Effector memory CD8-positive, alpha-beta T cell (primary cell): ENCODE results near the gene LMX1B.
"Not testable (repeated sequence)": the region's sequence is repeated elsewhere in the genome, so short reads cannot be mapped to it uniquely, and the experiment has no call there.

Experiments used
- ATAC-seq: fragments of 150-1000 bp; cut with Tn5 transposase; replicated peaks from 2 replicates; pipeline ENCODE4 v1.10.0; 2021; ENCODE audit warnings: mild to moderate bottlenecking, moderate library complexity
- DNase-seq, 3 experiments: peaks; one replicate each; pipeline ENCODE4 v3.0.0; 2021
- H3K27ac Mint-ChIP-seq, 2 donors: one replicate each; pipeline ENCODE4 v1.8.0; 2022; ENCODE audit warnings: mild to moderate bottlenecking in 2 of 2, mixed read lengths in 2 of 2, moderate library complexity in 2 of 2
- H3K27me3 Mint-ChIP-seq, 2 donors: one replicate each; pipeline ENCODE4 v1.8.0; 2022; ENCODE audit warnings: mixed read lengths in 2 of 2
- H3K36me3 Mint-ChIP-seq: one replicate; pipeline ENCODE4 v1.8.0; 2022; ENCODE audit warnings: mild to moderate bottlenecking, moderate library complexity, mixed read lengths; ENCODE audit not compliant: insufficient read depth
- H3K4me1 Mint-ChIP-seq, 2 donors: one replicate each; pipeline ENCODE4 v1.8.0; 2022; ENCODE audit warnings: low read depth in 2 of 2, mixed read lengths in 2 of 2
- H3K4me3 Mint-ChIP-seq, 2 donors: one replicate each; pipeline ENCODE4 v1.8.0; 2022; ENCODE audit warnings: mild to moderate bottlenecking in 2 of 2, mixed read lengths in 2 of 2, moderate library complexity in 2 of 2
- H3K9me3 Mint-ChIP-seq, 2 donors: one replicate each; pipeline ENCODE4 v1.8.0; 2022; ENCODE audit warnings: mixed read lengths in 2 of 2

The LMX1B gene

GRCh38 chr9:126730592-126730991 is 116.9 kb downstream of the LMX1B start:
- peaks cover 14 to 17% of the 10 kb centered on the region in 2 donors for H3K27me3 Mint-ChIP-seq
- not testable (repeated sequence) for H3K9me3 Mint-ChIP-seq, H3K27ac Mint-ChIP-seq, H3K4me1 Mint-ChIP-seq, DNase-seq, H3K36me3 Mint-ChIP-seq, ATAC-seq, H3K4me3 Mint-ChIP-seq

DNA sequence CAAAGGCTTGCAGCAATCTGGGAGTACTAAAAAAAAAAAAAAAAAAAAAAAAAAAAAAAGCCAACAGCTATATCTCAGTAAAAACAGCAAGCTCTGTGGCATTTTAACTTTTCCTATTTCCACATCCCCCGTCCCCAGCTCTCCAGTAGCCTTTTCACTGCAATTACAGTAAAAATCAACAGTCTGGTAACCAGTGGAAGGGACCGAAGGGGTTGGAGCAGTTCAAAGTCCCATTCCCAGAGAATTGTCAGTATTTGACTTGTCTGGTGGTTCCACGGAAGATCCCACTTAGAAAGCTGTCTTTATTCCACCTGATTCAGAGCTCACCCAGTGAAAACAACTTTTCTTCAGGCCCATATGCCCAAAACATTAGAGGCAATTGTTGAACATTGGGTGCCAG is 119.3 kb downstream of the LMX1B start:
- Mint-ChIP-seq H3K4me1 (no peaks in the 10 kb centered on the region), H3K27ac (no peak overlapping the region), H3K9me3 (peaks cover 0 to 9% of the 10 kb centered on the region in 2 donors), H3K27me3 (peaks cover 14 to 17% of the 10 kb centered on the region in 2 donors), H3K4me3 (no peak overlapping the region), H3K36me3 (no peaks in the 10 kb centered on the region)
- no peak for DNase-seq
- ATAC-seq: no peak

DNA sequence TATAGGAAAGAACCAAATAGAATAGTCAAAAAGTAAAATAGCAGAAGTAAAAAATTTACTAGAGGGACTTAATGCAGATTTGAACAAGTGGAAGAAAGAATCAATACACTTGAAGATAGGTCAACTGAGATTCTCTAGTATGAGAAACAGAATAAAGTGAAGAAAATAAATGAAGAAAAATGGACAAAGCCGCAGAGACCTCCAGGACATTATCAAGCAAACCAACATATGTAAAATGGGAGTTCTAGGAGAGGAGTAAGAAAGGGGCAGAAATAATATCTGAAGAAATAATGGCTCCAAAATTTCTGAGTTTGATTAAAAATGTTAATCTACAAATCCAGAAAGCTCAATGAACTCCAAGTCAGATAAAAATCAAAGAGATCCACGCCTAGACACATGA is 121.1 kb downstream of the LMX1B start:
- H3K9me3 Mint-ChIP-seq: peaks cover 0 to 9% of the 10 kb centered on the region in 2 donors
- no peaks in the 10 kb centered on the region for H3K4me1 Mint-ChIP-seq
- ATAC-seq: no peak

GRCh38 chr9:126735482-126735881 is 121.8 kb downstream of the LMX1B start:
- no peak overlapping the region for H3K27ac Mint-ChIP-seq
- H3K4me3 Mint-ChIP-seq: no peak overlapping the region
- H3K9me3 Mint-ChIP-seq: peaks cover 0 to 9% of the 10 kb centered on the region in 2 donors
- DNase-seq (no peak), ATAC-seq (no peak)
- no peaks in the 10 kb centered on the region for H3K36me3 Mint-ChIP-seq
- no peaks in the 10 kb centered on the region for H3K4me1 Mint-ChIP-seq
- H3K27me3 Mint-ChIP-seq: peaks cover 14 to 28% of the 10 kb centered on the region in 2 donors

More for the DNA sequence above, 121.1 kb downstream of the LMX1B start:
- peaks cover 14 to 22% of the 10 kb centered on the region in 2 donors for H3K27me3 Mint-ChIP-seq
- DNase-seq: no peak
- H3K27ac Mint-ChIP-seq: no peak overlapping the region
- no peak overlapping the region for H3K4me3 Mint-ChIP-seq
- no peaks in the 10 kb centered on the region for H3K36me3 Mint-ChIP-seq

DNA sequence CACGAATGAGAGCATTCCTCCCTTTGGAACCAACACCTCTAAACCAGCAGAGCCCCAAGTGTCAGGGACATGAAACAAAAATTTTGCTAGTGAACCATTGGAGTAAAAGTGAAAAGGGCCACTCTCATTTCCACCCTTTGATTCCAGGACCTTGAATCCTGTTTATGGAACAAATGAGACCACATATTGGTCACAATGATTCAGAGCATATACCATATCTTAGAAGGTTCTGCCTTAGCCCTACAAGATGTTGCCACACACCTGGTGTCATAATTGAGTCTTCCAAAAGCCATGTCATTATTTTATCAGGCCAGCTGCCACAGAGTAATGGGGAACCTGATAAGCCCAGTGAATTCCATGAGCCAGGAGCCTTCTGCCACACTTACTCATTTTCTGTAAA is 124.8 kb downstream of the LMX1B start:
- H3K27me3 Mint-ChIP-seq: peaks cover 7 to 10% of the 10 kb centered on the region in 2 donors
- H3K4me1 Mint-ChIP-seq: no peaks in the 10 kb centered on the region
- DNase-seq (no peak), ATAC-seq (no peak)
- H3K9me3 Mint-ChIP-seq: peaks cover 0 to 9% of the 10 kb centered on the region in 2 donors
- no peak overlapping the region for H3K4me3 Mint-ChIP-seq
- no peak overlapping the region for H3K27ac Mint-ChIP-seq
- H3K36me3 Mint-ChIP-seq: no peaks in the 10 kb centered on the region

DNA sequence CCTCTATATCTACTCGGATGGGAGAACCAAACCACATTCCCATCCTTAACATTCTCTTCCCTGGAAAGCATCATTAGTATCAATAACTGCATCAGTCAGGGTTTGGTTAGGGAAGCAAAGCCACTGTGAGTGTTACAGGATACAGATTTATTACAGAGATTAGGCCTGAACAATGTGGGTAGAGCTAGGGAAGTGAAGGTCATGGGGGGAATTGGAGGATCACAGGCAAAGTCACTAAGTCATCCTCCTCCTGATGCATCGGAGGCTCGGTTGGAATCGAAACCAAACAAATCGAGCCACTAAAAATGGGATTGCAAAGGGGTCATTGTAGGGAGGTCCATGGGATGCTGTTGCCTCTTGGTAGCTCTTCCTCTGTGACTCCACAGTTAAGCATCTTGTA is 129.3 kb downstream of the LMX1B start:
- Mint-ChIP-seq H3K36me3 (no peaks in the 10 kb centered on the region), H3K27ac (no peak overlapping the region), H3K4me3 (no peak overlapping the region), H3K27me3 (peaks cover 0 to 10% of the 10 kb centered on the region in 2 donors), H3K9me3 (no peaks in the 10 kb centered on the region), H3K4me1 (peaks cover 6 to 12% of the 10 kb centered on the region in 2 donors)
- DNase-seq (no peak), ATAC-seq (no peak)

DNA sequence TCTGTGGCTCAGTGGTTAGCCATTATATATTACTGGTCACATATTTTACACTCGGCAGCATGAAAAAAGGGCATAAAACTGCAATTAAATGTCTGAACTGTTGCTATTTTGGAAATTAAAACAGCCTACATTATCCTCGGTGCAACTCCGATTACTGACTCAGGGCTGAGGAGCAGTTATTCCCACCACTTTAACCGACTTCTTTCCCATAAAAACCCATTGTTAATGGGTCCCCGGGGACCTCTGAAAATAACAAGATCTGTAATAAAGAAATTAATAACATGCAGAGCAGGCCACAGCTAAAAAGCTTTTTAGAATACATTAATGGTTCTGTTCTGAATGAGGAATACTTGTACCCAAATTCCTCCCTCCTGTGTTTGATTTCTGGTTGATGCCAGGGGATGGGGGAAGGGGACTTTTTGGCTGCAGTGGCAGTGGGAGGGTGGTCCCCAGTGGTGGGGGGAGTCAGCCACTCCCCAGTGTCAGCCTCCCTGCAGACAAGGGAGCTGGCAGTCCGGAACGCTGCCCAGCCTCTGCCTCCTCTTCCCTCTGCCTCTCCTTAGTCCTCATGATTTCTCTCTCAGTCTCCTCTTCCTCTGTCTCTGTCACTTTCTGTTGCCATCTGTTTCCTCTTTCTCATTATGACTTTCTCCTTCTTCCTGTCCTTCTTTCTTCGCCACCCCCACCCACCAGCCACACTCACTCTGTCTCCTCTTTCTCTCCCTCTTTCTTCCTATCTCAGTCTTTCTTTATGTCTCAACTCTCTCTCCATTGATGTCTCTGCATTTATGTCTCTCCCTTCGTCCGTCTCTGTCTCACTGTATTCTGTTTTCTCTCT is 132.1 kb downstream of the LMX1B start:
- Mint-ChIP-seq H3K27ac (no peak overlapping the region), H3K4me3 (no peak overlapping the region), H3K36me3 (peaks cover 3% of the 10 kb centered on the region), H3K27me3 (peaks cover 9 to 11% of the 10 kb centered on the region in 2 donors), H3K4me1 (peaks cover 6 to 17% of the 10 kb centered on the region in 2 donors), H3K9me3 (no peaks in the 10 kb centered on the region)
- ATAC-seq (no peak), DNase-seq (no peak)
